ENCODE results near the gene LGI2.

- TF ChIP-seq CTCF (optimal IDR thresholded peaks at IDR 0.05 in 1 of 3, IDR thresholded peaks at IDR 0.05 in 1 of 3, conservative IDR thresholded peaks at IDR 0.05 in 1 of 3; ENCODE audit: extremely low read depth in 1 of 3, insufficient read depth in 2 of 3, low read length in 3 of 3), result no peak
- no peak for TF ChIP-seq EZH2 (IDR thresholded peaks at IDR 0.05; ENCODE audit: low read length)
These were observed 59.6 kb downstream of the LGI2 start for GRCh38 chr4:24971192-24971591.
